ENCODE measurements around the gene TMEM245.

Gene TMEM245

DNA sequence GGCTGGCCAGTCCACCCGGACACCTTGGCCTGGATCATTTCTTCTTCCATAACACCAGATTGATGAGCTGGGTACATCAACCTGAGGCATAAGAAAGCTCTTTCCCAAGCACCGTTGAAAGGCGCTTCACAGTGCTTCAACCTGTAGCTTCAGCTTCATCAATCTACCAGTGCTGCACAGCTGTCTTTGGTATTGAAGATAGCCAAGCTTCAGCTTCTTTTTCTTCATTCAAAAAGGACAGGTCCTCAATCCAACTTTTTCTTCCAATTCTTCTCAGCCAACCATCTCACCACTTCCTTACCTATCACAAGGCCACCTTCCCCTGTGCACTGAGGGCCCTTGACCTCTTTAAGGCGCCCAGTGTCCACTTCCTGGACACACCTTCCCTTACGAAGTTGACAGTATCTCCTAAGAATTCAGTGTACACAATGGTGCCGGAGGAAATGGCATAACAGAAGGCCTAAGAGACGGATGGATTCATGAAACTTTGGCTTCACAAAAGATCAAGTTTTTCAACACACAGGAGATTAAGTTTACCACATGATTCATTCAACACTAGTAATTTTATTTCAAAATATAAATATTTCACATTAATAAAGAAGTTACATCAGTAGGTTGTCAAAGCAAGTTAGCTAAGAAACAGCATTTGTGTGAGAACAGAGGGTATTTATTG, 105.0 kb downstream of the TMEM245 start:
- peak overlapping the region; percentile 87; the same call in 1 of the 2 replicates for H3K27ac ChIP-seq
- TF ChIP-seq, protein P1, sequence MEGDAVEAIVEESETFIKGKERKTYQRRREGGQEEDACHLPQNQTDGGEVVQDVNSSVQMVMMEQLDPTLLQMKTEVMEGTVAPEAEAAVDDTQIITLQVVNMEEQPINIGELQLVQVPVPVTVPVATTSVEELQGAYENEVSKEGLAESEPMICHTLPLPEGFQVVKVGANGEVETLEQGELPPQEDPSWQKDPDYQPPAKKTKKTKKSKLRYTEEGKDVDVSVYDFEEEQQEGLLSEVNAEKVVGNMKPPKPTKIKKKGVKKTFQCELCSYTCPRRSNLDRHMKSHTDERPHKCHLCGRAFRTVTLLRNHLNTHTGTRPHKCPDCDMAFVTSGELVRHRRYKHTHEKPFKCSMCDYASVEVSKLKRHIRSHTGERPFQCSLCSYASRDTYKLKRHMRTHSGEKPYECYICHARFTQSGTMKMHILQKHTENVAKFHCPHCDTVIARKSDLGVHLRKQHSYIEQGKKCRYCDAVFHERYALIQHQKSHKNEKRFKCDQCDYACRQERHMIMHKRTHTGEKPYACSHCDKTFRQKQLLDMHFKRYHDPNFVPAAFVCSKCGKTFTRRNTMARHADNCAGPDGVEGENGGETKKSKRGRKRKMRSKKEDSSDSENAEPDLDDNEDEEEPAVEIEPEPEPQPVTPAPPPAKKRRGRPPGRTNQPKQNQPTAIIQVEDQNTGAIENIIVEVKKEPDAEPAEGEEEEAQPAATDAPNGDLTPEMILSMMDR (conservative IDR thresholded peaks at IDR 0.05): no peak

DNA sequence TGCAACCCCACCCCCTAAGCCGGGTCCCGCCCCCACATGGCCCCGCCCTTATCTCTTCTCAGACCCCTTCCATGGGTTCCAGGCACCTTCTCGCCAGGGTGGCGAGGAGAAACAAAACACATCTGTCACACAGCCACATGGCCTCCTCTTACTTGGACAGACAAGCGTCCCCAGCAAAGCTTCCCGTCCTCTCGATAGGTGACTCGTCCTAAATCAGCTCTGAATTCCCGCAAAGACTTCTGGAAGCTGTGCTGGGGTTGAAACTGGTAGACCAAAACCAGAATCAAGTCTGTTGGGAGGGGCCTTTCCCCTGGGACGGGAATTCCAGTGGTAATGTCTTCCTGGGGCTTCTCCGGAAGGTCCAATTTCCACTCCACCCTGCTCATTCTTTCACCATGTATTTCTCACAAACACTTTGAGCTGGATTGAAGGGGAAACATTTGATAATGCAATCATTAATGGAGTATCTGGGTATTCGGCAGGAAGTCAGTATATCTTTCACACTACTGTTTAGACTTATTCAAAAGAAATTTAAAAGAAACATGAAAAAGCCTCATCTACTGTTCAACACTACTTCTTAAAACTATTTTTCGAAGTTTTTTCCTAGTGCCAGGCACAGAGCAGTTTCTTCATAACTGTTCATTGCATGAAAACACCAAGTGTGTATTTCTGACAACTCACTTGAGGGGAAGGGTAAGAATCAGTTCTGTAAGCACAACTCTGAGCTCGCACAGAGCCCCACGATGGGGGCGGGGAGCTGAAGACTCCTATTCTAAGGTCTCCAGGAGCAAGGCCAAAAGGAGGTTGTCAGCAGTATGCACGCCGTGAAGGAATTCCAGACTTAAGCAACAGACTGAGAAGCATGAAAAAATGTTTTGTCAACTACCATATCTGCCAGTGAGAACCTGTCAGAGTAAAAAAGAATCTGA, 105.8 kb downstream of the TMEM245 start:
- TF ChIP-seq, protein P1 (conservative IDR thresholded peaks at IDR 0.05): no peak
- H3K27ac ChIP-seq: peak overlapping the region; percentile 87

- TF ChIP-seq, protein P1 (conservative IDR thresholded peaks at IDR 0.05): no peak
- peak within 1 kb of the TSS; percentile 87 for H3K27ac ChIP-seq
Measured at GRCh38 chr9:109012876-109013678, 106.7 kb downstream of the TMEM245 start, which contains the start of gene CTNNAL1. TSS of gene CTNNAL1 (minus strand) at chr9:109013499. CDS start at chr9:109013442, 57 bp downstream.

- TF ChIP-seq, protein P1 (conservative IDR thresholded peaks at IDR 0.05): no peak
- peak overlapping the region; percentile 87 for H3K27ac ChIP-seq
Measured at GRCh38 chr9:109012009-109012875, 107.5 kb downstream of the TMEM245 start.

DNA sequence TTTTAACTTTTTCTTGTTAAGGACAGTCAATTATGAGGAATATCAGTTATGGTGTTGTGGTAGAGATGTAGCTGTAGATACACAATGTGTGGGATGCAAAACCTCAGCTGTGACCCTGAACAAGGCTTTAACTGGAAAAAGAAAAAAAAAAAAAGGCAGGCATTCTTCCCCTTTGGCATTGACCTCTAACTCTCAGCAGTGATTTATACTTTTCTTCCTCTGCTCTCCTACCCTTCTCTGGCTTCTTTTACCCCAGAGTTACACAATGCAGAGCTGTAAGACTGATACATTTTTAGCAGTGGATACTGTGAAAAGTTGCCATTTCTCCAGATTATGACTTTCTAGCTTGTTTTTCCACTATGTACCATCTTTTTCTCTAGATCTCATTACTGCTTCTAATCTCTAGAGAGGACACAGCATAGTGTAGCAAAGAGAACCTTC, 108.5 kb downstream of the TMEM245 start:
- peak overlapping the region; percentile 87; the same call in 1 of the 2 replicates for H3K27ac ChIP-seq
- TF ChIP-seq, protein P1 (conservative IDR thresholded peaks at IDR 0.05): no peak

GRCh38 chr9:109010746-109011145, 109.0 kb downstream of the TMEM245 start:
- no peak overlapping the region for H3K27ac ChIP-seq
- TF ChIP-seq, protein P1 (conservative IDR thresholded peaks at IDR 0.05): no peak

Data from VCaP (cell line).